A549 (cell line): ENCODE results near the gene SLIT1. TPM values are rescaled to one million over a fixed set of nuclear protein-coding genes. Genes with fewer than 3 reads are reported as not detected.

Experiments used
- ATAC-seq, 2 experiments: fragments of 200-7000 bp in 1 of 2; fragments of >200 bp in 1 of 2; cut with Nextera tagmentation in 1 of 2; cut with Tn5 transposase in 1 of 2; 3 replicates each; pipeline versions ENCODE4 v1.8.0 to v1.9.1; 2018 to 2020; ENCODE audit warnings: mild to moderate bottlenecking in 1 of 2, moderate library complexity in 1 of 2
- CTCF ChIA-PET: fragments of 300-600 bp; sonication (Branson Sonifier 250); formaldehyde crosslinking; extraction: SDS; loops from one replicate; lab custom pipeline; 2021; ENCODE audit warnings: antibody characterized with exemption, inconsistent platforms; lab: Yijun Ruan, JAX
- POLR2A ChIA-PET: fragments of 350-600 bp; formaldehyde crosslinking; extraction: SDS; loops from one replicate; lab custom pipeline; 2021; ENCODE audit warnings: antibody characterized with exemption, inconsistent platforms; lab: Yijun Ruan, JAX
- DNase-seq, 2 experiments: peaks; one replicate each; pipeline versions ENCODE4 v3.0.0 to v3.0.0-alpha.2; 2011 to 2016; ENCODE audit warnings: low read depth in 1 of 2, low spot score in 1 of 2
- FAIRE-seq: peaks from 2 replicates; lab custom pipeline; 2011; peaks lifted over from hg19 to GRCh38; lab: Jason Lieb, UNC
- H3K27ac ChIP-seq, 2 experiments: fragments of >200 bp; sonication (Bioruptor Twin); formaldehyde crosslinking; 3 replicates each; pipeline ENCODE4 v1.5.1; 2016 to 2017
- H3K4me1 ChIP-seq: fragments of >200 bp; sonication (Bioruptor Twin); formaldehyde crosslinking; 3 replicates; pipeline ENCODE4 v1.6.1; 2016
- H3K4me2 ChIP-seq: fragments of >200 bp; sonication (Bioruptor Twin); formaldehyde crosslinking; 3 replicates; pipeline ENCODE4 v1.6.1; 2016
- H3K4me3 ChIP-seq: fragments of >200 bp; sonication (Bioruptor Twin); formaldehyde crosslinking; 3 replicates; pipeline ENCODE4 v1.5.1; 2016
- H3K9me3 ChIP-seq: fragments of >200 bp; sonication (Bioruptor Twin); formaldehyde crosslinking; 3 replicates; pipeline ENCODE4 v1.6.1; 2016
- CBX2 ChIP-seq: fragments of 200-600 bp; sonication (generic); IDR thresholded peaks from 2 replicates; pipeline ENCODE4 v1.6.1; 2016; ENCODE audit warnings: low read depth, mild to moderate bottlenecking, borderline replicate concordance
- EHF ChIP-seq: fragments of 250-450 bp; sonication (Bioruptor Pico); IDR thresholded peaks from 2 replicates; pipeline ENCODE4 v1.5.0; 2020; ENCODE audit warnings: mild to moderate bottlenecking
- ESRRA ChIP-seq: fragments of 150-350 bp; IDR thresholded peaks from 2 replicates; pipeline ENCODE4 v1.6.1; 2014; ENCODE audit warnings: mild to moderate bottlenecking, low read length, borderline replicate concordance
- FOSL2 ChIP-seq, 2 experiments: fragments of 450-650 bp in 1 of 2; fragments of >200 bp in 1 of 2; sonication (Bioruptor Twin) in 1 of 2; formaldehyde crosslinking; IDR thresholded peaks; 2 replicates each; pipeline versions ENCODE4 v1.5.0 to v1.6.1; 2016 to 2020; ENCODE audit warnings: mild to moderate bottlenecking in 1 of 2, moderate library complexity in 1 of 2
- GATA3 ChIP-seq: IDR thresholded peaks from 2 replicates; pipeline ENCODE4 v1.6.1; 2012; ENCODE audit warnings: borderline replicate concordance
- HEYL ChIP-seq: fragments of 250-450 bp; sonication (Bioruptor Pico); IDR thresholded peaks from 2 replicates; pipeline ENCODE4 v1.8.0; 2021; ENCODE audit warnings: mild to moderate bottlenecking, moderate library complexity
- HOXA7 ChIP-seq: fragments of 250-450 bp; sonication (Bioruptor Pico); IDR thresholded peaks from 2 replicates; pipeline ENCODE4 v1.5.0; 2020; ENCODE audit warnings: mild to moderate bottlenecking, moderate library complexity
- HOXB5 ChIP-seq: fragments of 250-450 bp; sonication (Bioruptor Pico); IDR thresholded peaks from 2 replicates; pipeline ENCODE4 v1.5.0; 2020; ENCODE audit warnings: mild to moderate bottlenecking, moderate library complexity
- JUN ChIP-seq, 2 experiments: fragments of >200 bp; sonication (Bioruptor Twin); formaldehyde crosslinking; IDR thresholded peaks; 2 replicates in 1 of 2; 3 replicates in 1 of 2; pipeline ENCODE4 v1.6.1; 2016 to 2017
- KDM1A ChIP-seq: fragments of 200-600 bp; sonication (generic); IDR thresholded peaks from 2 replicates; pipeline ENCODE4 v1.6.1; 2016; ENCODE audit warnings: low read depth, mild to moderate bottlenecking
- PHF8 ChIP-seq: fragments of 200-600 bp; sonication (generic); IDR thresholded peaks from 2 replicates; pipeline ENCODE4 v1.6.1; 2016; ENCODE audit warnings: low read depth, mild to moderate bottlenecking, antibody characterized with exemption, moderate library complexity, borderline replicate concordance
- POLR2A ChIP-seq: IDR thresholded peaks from 2 replicates; pipeline ENCODE4 v1.6.1; 2012; ENCODE audit warnings: mild to moderate bottlenecking, low read length
- POLR2AphosphoS2 ChIP-seq: conservative IDR thresholded peaks from 2 replicates; pipeline ENCODE4 v1.6.1; 2012; ENCODE audit warnings: low read length, improper control_type of control experiment, inconsistent platforms
- RARB ChIP-seq: fragments of 250-450 bp; sonication (Bioruptor Pico); IDR thresholded peaks from 2 replicates; pipeline ENCODE4 v1.8.0; 2021; ENCODE audit warnings: mild to moderate bottlenecking, moderate library complexity
- TFCP2L1 ChIP-seq: fragments of 250-450 bp; sonication (Bioruptor Pico); IDR thresholded peaks from 2 replicates; pipeline ENCODE4 v1.5.0; 2021; ENCODE audit warnings: mild to moderate bottlenecking
- TP53 ChIP-seq: fragments of 250-450 bp; sonication (Bioruptor Pico); IDR thresholded peaks from 2 replicates; pipeline ENCODE4 v1.5.0; 2021; ENCODE audit warnings: mild to moderate bottlenecking, moderate library complexity
- ZFP36 ChIP-seq: fragments of 450-650 bp; IDR thresholded peaks from 2 replicates; pipeline ENCODE4 v1.6.1; 2014; ENCODE audit warnings: borderline replicate concordance; ENCODE audit not compliant: partially characterized antibody
- WGBS: methylation state at CpG from one replicate; pipeline ENCODE4 v1.1.6; 2017; ENCODE audit errors: missing lambda C conversion rate; 5-methylcytosine and 5-hydroxymethylcytosine counted together
- polyA plus RNA-seq, 4 experiments: library from polyadenylated mRNA; depleted of rRNA in 3 of 4; stranded (reverse); fragments of >200 nt; fragmentation: RNase III in 1 of 4; extraction: RNeasy Plus Mini Kit Qiagen cat#74134 plus additional on column Dnase treatment in 1 of 4; gene quantifications; 2 replicates in 3 of 4; 3 replicates in 1 of 4; pipeline ENCODE4 v1.2.3, GENCODE V29; 2011 to 2017
- TF ChIP-seq, protein P1 (sequence below): fragments of 250-450 bp; sonication (Bioruptor Pico); IDR thresholded peaks from 2 replicates; pipeline ENCODE4 v1.5.0; 2020; ENCODE audit warnings: low read depth, mild to moderate bottlenecking, moderate library complexity
- TF ChIP-seq, protein P2 (sequence below): IDR thresholded peaks from 2 replicates; pipeline ENCODE4 v1.6.1; 2012
- TF ChIP-seq, protein P3 (sequence below): IDR thresholded peaks from 2 replicates; pipeline ENCODE4 v1.6.1; 2012; ENCODE audit warnings: low read depth, borderline replicate concordance
- TF ChIP-seq, protein P4 (sequence below): fragments of 200-600 bp; sonication (generic); IDR thresholded peaks from 2 replicates; pipeline ENCODE4 v1.6.1; 2016; ENCODE audit warnings: antibody characterized with exemption, mild to moderate bottlenecking, moderate library complexity
- TF ChIP-seq, protein P5 (sequence below): fragments of >200 bp; sonication (Bioruptor Twin); formaldehyde crosslinking; IDR thresholded peaks from 3 replicates; pipeline ENCODE4 v1.6.1; 2016
- TF ChIP-seq, protein P6 (sequence below): fragments of >200 bp; sonication (Bioruptor Twin); formaldehyde crosslinking; IDR thresholded peaks from 3 replicates; pipeline ENCODE4 v1.5.1; 2016

The SLIT1 gene
- polyA plus RNA-seq, 2 of the 4 experiments (the other 2 are of a cell fraction), result 0.05 to 0.09 TPM

DNA sequence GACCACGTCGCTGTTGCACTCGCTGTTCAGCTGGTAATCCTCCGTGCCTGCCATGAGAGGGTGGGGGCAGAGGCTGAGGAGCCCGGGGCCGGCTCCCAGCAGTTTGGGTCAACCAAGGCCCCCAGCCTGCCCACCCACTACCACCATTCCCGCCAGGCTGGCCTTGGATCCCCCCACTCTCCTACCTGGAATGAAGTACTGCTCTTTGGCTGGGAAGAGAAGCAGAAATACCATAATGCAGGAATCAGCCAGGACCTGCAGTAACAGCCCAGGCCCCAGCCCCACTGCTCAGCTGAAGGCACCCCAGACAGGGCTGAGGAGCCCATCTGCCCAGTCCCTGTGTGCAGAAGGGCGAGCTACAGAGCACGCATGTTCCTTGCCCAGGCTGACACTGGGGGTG lies 138.0 kb downstream of the SLIT1 start (continued):
- TF ChIP-seq HOXB5, result no peak
- TF ChIP-seq POLR2AphosphoS2, result no peak
- TF ChIP-seq GATA3, result no peak
- TF ChIP-seq FOSL2 (IDR thresholded peaks at IDR 0.05), result no peak
- TF ChIP-seq FOSL2 (CRISPR knock-in tag; IDR thresholded peaks at IDR 0.05), result no peak
- TF ChIP-seq, protein P1, sequence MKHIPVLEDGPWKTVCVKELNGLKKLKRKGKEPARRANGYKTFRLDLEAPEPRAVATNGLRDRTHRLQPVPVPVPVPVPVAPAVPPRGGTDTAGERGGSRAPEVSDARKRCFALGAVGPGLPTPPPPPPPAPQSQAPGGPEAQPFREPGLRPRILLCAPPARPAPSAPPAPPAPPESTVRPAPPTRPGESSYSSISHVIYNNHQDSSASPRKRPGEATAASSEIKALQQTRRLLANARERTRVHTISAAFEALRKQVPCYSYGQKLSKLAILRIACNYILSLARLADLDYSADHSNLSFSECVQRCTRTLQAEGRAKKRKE (CRISPR knock-in tag), result no peak
- TF ChIP-seq ESRRA, result no peak

DNA sequence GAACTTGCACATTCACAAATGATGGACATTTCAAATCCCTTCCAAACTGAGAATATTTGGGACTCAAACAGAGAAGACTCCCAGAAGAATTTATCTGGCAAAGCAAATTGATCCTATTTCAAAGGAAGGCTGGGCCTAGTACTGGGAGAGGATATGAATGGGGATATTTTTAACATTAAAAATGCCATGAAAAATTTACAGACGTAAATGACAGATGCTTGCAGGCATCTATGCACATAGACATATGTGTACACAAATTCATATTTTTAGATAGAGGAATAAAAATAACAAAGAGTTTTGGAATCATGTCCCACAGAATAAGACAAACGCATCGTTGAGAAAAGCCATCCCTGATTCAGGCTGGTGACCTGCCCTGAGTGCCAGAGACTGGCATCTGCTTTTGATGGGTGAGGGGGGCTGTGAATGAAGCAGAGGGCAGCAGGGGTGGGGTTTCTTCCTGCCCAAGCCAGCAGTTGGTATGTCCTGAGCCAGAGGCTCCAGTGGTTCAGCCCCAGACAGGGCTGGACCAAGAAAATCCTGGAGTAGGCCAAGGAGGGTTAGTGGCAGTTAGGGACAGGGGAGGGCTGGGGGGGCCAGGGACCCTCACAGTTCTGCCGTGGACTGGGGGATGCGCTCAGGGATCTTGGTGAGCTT lies 138.5 kb downstream of the SLIT1 start:
- FAIRE-seq, result no peak
- no peaks in the 10 kb centered on the region for H3K4me1 ChIP-seq
- H3K4me2 ChIP-seq, result no peak overlapping the region
- 80% methylated on average over 3 of the region's 5 CpGs for WGBS
- H3K9me3 ChIP-seq, result no peaks in the 10 kb centered on the region
- TF ChIP-seq CBX2, result no peak
- TF ChIP-seq, protein P2, sequence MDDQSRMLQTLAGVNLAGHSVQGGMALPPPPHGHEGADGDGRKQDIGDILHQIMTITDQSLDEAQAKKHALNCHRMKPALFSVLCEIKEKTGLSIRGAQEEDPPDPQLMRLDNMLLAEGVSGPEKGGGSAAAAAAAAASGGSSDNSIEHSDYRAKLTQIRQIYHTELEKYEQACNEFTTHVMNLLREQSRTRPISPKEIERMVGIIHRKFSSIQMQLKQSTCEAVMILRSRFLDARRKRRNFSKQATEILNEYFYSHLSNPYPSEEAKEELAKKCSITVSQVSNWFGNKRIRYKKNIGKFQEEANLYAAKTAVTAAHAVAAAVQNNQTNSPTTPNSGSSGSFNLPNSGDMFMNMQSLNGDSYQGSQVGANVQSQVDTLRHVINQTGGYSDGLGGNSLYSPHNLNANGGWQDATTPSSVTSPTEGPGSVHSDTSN, result no peak
- TF ChIP-seq HOXB5, result no peak
- TF ChIP-seq, all 56 proteins: peak for 0
- no peak for DNase-seq
- no peak for ATAC-seq
- no peak overlapping the region for H3K27ac ChIP-seq
- ChIA-PET POLR2A (no interaction called here), CTCF (interaction anchor here (1.0 to 2.3 kb wide), 5 partner anchors 10 to 69 kb away, joined by 3 to 12 read pairs (median 11); no protein-coding TSS in a partner anchor)
- H3K4me3 ChIP-seq, result no peak overlapping the region

DNA sequence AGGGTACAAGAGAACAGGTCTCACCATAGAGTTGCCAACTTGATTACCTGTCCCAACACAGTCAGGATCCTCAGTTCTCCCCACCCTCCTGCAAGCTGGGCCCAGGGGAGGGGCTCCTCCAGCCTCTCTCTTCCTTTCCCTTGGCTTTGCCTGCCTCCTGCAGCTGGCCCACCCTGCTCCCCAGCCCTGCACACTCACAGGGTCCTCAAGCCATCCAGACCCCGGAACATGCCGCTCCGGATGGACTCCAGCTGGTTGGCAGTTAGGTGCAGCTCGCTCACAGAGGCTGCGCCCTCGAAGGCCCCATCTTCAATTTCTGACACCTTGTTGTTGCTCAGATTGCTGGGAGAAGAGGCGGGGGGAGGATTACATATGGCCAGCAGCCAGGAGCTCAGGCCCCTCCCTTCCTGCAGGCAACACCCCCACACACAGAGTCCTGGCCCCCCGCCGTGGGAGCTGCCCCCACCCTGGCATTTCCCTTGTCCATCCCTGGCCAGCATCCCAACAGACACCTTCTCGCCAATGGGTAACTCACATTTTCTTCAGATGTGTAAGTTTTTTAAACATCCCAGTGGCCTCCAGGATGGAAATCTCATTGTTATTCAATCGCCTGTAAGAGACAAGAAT lies 139.2 kb downstream of the SLIT1 start:
- Histone ChIP-seq H3K4me1 (no peaks in the 10 kb centered on the region), H3K4me3 (no peak overlapping the region), H3K27ac (no peak overlapping the region), H3K9me3 (no peaks in the 10 kb centered on the region), H3K4me2 (no peak overlapping the region)
- WGBS, result 62% methylated on average over 9 of the region's 11 CpGs
- TF ChIP-seq GATA3 (no peak), RARB (CRISPR knock-in tag) (no peak), PHF8 (no peak), KDM1A (no peak), TFCP2L1 (CRISPR knock-in tag) (no peak), POLR2A (no peak), ZFP36 (no peak), EHF (CRISPR knock-in tag) (no peak), TP53 (no peak), HEYL (CRISPR knock-in tag) (no peak), JUN (IDR thresholded peaks at IDR 0.05) (no peak), HOXA7 (CRISPR knock-in tag) (no peak)
- TF ChIP-seq, protein P3, sequence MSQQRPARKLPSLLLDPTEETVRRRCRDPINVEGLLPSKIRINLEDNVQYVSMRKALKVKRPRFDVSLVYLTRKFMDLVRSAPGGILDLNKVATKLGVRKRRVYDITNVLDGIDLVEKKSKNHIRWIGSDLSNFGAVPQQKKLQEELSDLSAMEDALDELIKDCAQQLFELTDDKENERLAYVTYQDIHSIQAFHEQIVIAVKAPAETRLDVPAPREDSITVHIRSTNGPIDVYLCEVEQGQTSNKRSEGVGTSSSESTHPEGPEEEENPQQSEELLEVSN, result no peak
- TF ChIP-seq, protein P4, sequence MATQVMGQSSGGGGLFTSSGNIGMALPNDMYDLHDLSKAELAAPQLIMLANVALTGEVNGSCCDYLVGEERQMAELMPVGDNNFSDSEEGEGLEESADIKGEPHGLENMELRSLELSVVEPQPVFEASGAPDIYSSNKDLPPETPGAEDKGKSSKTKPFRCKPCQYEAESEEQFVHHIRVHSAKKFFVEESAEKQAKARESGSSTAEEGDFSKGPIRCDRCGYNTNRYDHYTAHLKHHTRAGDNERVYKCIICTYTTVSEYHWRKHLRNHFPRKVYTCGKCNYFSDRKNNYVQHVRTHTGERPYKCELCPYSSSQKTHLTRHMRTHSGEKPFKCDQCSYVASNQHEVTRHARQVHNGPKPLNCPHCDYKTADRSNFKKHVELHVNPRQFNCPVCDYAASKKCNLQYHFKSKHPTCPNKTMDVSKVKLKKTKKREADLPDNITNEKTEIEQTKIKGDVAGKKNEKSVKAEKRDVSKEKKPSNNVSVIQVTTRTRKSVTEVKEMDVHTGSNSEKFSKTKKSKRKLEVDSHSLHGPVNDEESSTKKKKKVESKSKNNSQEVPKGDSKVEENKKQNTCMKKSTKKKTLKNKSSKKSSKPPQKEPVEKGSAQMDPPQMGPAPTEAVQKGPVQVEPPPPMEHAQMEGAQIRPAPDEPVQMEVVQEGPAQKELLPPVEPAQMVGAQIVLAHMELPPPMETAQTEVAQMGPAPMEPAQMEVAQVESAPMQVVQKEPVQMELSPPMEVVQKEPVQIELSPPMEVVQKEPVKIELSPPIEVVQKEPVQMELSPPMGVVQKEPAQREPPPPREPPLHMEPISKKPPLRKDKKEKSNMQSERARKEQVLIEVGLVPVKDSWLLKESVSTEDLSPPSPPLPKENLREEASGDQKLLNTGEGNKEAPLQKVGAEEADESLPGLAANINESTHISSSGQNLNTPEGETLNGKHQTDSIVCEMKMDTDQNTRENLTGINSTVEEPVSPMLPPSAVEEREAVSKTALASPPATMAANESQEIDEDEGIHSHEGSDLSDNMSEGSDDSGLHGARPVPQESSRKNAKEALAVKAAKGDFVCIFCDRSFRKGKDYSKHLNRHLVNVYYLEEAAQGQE, result no peak
- TF ChIP-seq, protein P5, sequence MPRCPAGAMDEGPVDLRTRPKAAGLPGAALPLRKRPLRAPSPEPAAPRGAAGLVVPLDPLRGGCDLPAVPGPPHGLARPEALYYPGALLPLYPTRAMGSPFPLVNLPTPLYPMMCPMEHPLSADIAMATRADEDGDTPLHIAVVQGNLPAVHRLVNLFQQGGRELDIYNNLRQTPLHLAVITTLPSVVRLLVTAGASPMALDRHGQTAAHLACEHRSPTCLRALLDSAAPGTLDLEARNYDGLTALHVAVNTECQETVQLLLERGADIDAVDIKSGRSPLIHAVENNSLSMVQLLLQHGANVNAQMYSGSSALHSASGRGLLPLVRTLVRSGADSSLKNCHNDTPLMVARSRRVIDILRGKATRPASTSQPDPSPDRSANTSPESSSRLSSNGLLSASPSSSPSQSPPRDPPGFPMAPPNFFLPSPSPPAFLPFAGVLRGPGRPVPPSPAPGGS, result no peak
- TF ChIP-seq, protein P6, sequence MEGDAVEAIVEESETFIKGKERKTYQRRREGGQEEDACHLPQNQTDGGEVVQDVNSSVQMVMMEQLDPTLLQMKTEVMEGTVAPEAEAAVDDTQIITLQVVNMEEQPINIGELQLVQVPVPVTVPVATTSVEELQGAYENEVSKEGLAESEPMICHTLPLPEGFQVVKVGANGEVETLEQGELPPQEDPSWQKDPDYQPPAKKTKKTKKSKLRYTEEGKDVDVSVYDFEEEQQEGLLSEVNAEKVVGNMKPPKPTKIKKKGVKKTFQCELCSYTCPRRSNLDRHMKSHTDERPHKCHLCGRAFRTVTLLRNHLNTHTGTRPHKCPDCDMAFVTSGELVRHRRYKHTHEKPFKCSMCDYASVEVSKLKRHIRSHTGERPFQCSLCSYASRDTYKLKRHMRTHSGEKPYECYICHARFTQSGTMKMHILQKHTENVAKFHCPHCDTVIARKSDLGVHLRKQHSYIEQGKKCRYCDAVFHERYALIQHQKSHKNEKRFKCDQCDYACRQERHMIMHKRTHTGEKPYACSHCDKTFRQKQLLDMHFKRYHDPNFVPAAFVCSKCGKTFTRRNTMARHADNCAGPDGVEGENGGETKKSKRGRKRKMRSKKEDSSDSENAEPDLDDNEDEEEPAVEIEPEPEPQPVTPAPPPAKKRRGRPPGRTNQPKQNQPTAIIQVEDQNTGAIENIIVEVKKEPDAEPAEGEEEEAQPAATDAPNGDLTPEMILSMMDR, result no peak
- ChIA-PET POLR2A (no interaction called here), CTCF (interaction anchor here (1.1 to 2.0 kb wide), 4 partner anchors 10 to 69 kb away, joined by 5 to 12 read pairs (median 8); no protein-coding TSS in a partner anchor)
- no peak for ATAC-seq
- no peak for DNase-seq
- FAIRE-seq, result no peak
